GM12878 (cell line): ENCODE data around the gene RBM4. TPM values are rescaled to one million over a fixed set of nuclear protein-coding genes. Genes with fewer than 3 reads are reported as not detected.

Source experiments
- BACH1 ChIP-seq: fragments of 450-650 bp; IDR thresholded peaks from 2 replicates; pipeline ENCODE4 v1.6.1; 2017; ENCODE audit warnings: mild to moderate bottlenecking, borderline replicate concordance
- BHLHE40 ChIP-seq, 2 experiments: fragments of 450-650 bp in 1 of 2; IDR thresholded peaks; 2 replicates each; pipeline ENCODE4 v1.6.1; 2011 to 2017; ENCODE audit warnings: low read depth in 2 of 2, borderline replicate concordance in 1 of 2, improper control_type of control experiment in 1 of 2, low read length in 1 of 2, mild to moderate bottlenecking in 1 of 2
- CHD2 ChIP-seq: IDR thresholded peaks from 2 replicates; pipeline ENCODE4 v1.6.1; 2011; ENCODE audit warnings: low read depth, low read length, improper control_type of control experiment, borderline replicate concordance
- EGR1 ChIP-seq, 2 experiments: IDR thresholded peaks; 1 replicate in 1 of 2; 2 replicates in 1 of 2; pipeline ENCODE4 v1.6.1; 2011 to 2012; ENCODE audit warnings: low read depth in 2 of 2, low read length in 2 of 2, borderline replicate concordance in 1 of 2, mild to moderate bottlenecking in 1 of 2, moderate library complexity in 1 of 2
- IKZF1 ChIP-seq: fragments of 450-650 bp; conservative IDR thresholded peaks from 2 replicates; pipeline ENCODE4 v1.6.1; 2017; ENCODE audit warnings: antibody characterized with exemption, mild to moderate bottlenecking
- NFIC ChIP-seq: IDR thresholded peaks from 2 replicates; pipeline ENCODE4 v1.6.1; 2012; ENCODE audit warnings: low read depth, mild to moderate bottlenecking, inconsistent platforms, low read length, moderate library complexity
- NR2F1 ChIP-seq: fragments of 450-650 bp; conservative IDR thresholded peaks from 2 replicates; pipeline ENCODE4 v1.6.1; 2017; ENCODE audit warnings: mild to moderate bottlenecking
- PKNOX1 ChIP-seq: fragments of 450-650 bp; IDR thresholded peaks from 2 replicates; pipeline ENCODE4 v1.6.1; 2016; ENCODE audit warnings: mild to moderate bottlenecking
- POLR2A ChIP-seq: IDR thresholded peaks from 2 replicates; pipeline ENCODE4 v1.6.1; 2011; ENCODE audit warnings: low read depth, mild to moderate bottlenecking, low read length
- POLR2AphosphoS5 ChIP-seq: IDR thresholded peaks from 2 replicates; pipeline ENCODE4 v1.6.1; 2011; ENCODE audit warnings: mild to moderate bottlenecking, low read length, inconsistent platforms
- RELB ChIP-seq: fragments of 450-650 bp; IDR thresholded peaks from 2 replicates; pipeline ENCODE4 v1.6.1; 2017; ENCODE audit warnings: low read depth, mild to moderate bottlenecking, moderate library complexity
- SMAD5 ChIP-seq: IDR thresholded peaks from 2 replicates; pipeline ENCODE4 v1.6.1; 2016; ENCODE audit warnings: antibody characterized with exemption, low read depth
- TAF1 ChIP-seq: IDR thresholded peaks from 2 replicates; pipeline ENCODE4 v1.6.1; 2011; ENCODE audit warnings: mild to moderate bottlenecking, low read depth, low read length, borderline replicate concordance
- YY1 ChIP-seq: IDR thresholded peaks from 2 replicates; pipeline ENCODE4 v1.6.1; 2011; ENCODE audit warnings: low read depth, mild to moderate bottlenecking, low read length
- ZNF274 ChIP-seq: IDR thresholded peaks from one replicate; pipeline ENCODE4 v1.8.0; 2011; ENCODE audit not compliant: insufficient read length, insufficient read depth
- ZNF687 ChIP-seq: fragments of 450-650 bp; IDR thresholded peaks from 2 replicates; pipeline ENCODE4 v1.6.1; 2017; ENCODE audit warnings: mild to moderate bottlenecking, moderate library complexity
- polyA plus RNA-seq, 11 experiments: library from polyadenylated mRNA; depleted of rRNA in 4 of 11; unstranded in 6 of 11; stranded (reverse) in 5 of 11; fragments of >200 nt; fragmentation: Nextera tagmentation in 4 of 11; fragmentation: Illumina TruSeq in 1 of 11; extraction: Ambion mirVana in 4 of 11; extraction: Trizol in 1 of 11; gene quantifications; 1 replicate in 1 of 11; 2 replicates in 10 of 11; pipeline versions ENCODE4 v1.2.1 to v1.2.3, GENCODE V29; 2011 to 2016; ENCODE audit warnings: inconsistent platforms in 2 of 11, missing spikeins in 2 of 11, low read depth in 1 of 11
- total RNA-seq, 4 experiments: library from RNA; depleted of rRNA in 3 of 4; stranded (reverse); fragments of >200 nt in 3 of 4; fragmentation: Illumina TruSeq in 1 of 4; extraction: Trizol in 1 of 4; gene quantifications; 2 replicates each; pipeline versions ENCODE4 v1.2.1 to v1.2.3, GENCODE V29; 2013 to 2021
- TF ChIP-seq, protein P1 (sequence below): IDR thresholded peaks from 2 replicates; pipeline ENCODE4 v1.6.1; 2012; ENCODE audit warnings: low read depth, low read length, improper control_type of control experiment
- TF ChIP-seq, protein P2 (sequence below): IDR thresholded peaks from 2 replicates; pipeline ENCODE4 v1.6.1; 2012; ENCODE audit warnings: low read depth, low read length, improper control_type of control experiment
- TF ChIP-seq, protein P3 (sequence below): fragments of 450-650 bp; conservative IDR thresholded peaks from 2 replicates; pipeline ENCODE4 v1.6.1; 2017; ENCODE audit warnings: mild to moderate bottlenecking, moderate library complexity

The RBM4 gene
- total and polyA plus RNA-seq, 10 of the 15 experiments (the other 5 are each of a cell fraction or from before 2014, with no cell fraction given) = 105 to 224 (median 138) TPM

- TF ChIP-seq ZNF687 = peak; percentile 46; the same call in 1 of the 2 replicates
- peak; percentile 96 for TF ChIP-seq YY1
- peak; percentile 33; the same call in 1 of the 2 replicates for TF ChIP-seq RELB
- peak; percentile 92 for TF ChIP-seq POLR2AphosphoS5
- TF ChIP-seq BHLHE40 (IDR thresholded peaks at IDR 0.05; ENCODE audit: borderline replicate concordance in 1 of 2, low read depth in 2 of 2, low read length in 1 of 2) = peak; percentile 65 to 90; a peak in 2 of 4 replicates
- TF ChIP-seq PKNOX1 = peak; percentile 43; the same call in 1 of the 2 replicates
- no peak for TF ChIP-seq ZNF274
- peak; percentile 97 for TF ChIP-seq CHD2
- TF ChIP-seq NR2F1 = peak; percentile 74; the same call in 1 of the 2 replicates
- TF ChIP-seq, protein P1, sequence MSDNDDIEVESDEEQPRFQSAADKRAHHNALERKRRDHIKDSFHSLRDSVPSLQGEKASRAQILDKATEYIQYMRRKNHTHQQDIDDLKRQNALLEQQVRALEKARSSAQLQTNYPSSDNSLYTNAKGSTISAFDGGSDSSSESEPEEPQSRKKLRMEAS = peak; percentile 69
- TF ChIP-seq IKZF1 = peak; percentile 26; the same call in 1 of the 2 replicates
- TF ChIP-seq POLR2A = peak; percentile 92
- TF ChIP-seq, protein P2, sequence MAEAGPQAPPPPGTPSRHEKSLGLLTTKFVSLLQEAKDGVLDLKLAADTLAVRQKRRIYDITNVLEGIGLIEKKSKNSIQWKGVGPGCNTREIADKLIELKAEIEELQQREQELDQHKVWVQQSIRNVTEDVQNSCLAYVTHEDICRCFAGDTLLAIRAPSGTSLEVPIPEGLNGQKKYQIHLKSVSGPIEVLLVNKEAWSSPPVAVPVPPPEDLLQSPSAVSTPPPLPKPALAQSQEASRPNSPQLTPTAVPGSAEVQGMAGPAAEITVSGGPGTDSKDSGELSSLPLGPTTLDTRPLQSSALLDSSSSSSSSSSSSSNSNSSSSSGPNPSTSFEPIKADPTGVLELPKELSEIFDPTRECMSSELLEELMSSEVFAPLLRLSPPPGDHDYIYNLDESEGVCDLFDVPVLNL = peak; percentile 76
- TF ChIP-seq TAF1 = peak; percentile 60
- TF ChIP-seq BACH1 = peak; percentile 95
- TF ChIP-seq SMAD5 = peak; percentile 68; the same call in 1 of the 2 replicates
- TF ChIP-seq, protein P3, sequence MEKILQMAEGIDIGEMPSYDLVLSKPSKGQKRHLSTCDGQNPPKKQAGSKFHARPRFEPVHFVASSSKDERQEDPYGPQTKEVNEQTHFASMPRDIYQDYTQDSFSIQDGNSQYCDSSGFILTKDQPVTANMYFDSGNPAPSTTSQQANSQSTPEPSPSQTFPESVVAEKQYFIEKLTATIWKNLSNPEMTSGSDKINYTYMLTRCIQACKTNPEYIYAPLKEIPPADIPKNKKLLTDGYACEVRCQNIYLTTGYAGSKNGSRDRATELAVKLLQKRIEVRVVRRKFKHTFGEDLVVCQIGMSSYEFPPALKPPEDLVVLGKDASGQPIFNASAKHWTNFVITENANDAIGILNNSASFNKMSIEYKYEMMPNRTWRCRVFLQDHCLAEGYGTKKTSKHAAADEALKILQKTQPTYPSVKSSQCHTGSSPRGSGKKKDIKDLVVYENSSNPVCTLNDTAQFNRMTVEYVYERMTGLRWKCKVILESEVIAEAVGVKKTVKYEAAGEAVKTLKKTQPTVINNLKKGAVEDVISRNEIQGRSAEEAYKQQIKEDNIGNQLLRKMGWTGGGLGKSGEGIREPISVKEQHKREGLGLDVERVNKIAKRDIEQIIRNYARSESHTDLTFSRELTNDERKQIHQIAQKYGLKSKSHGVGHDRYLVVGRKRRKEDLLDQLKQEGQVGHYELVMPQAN = peak; percentile 84
- TF ChIP-seq EGR1 (IDR thresholded peaks at IDR 0.05; ENCODE audit: borderline replicate concordance in 1 of 2, low read depth in 2 of 2, low read length in 2 of 2) = peak in 1 of 2 experiments; percentile 48; a peak in 1 of 3 replicates
- no peak for TF ChIP-seq NFIC
These were observed 39.3 kb downstream of the RBM4 start, which contains the start of gene RBM4B (continued) for GRCh38 chr11:66677599-66678375.
